Measurements from ENCODE around the gene SH2D3A.
A peak's percentile ranks its signal among the peaks of the same experiment; 100 is the strongest.
"Not testable (repeated sequence)": the region's sequence is repeated elsewhere in the genome, so short reads cannot be mapped to it uniquely, and the experiment has no call there.

SH2D3A gene

GRCh38 chr19:6767357-6768235 is at the start of gene SH2D3A:
Gene SH2D3A (minus strand): TSS chr19:6767435. CDS start chr19:6763748, 3,687 bp downstream.
- peak; percentile 97 for DNase-seq (ENCODE audit: low spot score)

- no peak for DNase-seq (ENCODE audit: low spot score)
Observed at GRCh38 chr19:6813659-6814058, 46.4 kb upstream of the SH2D3A start.

GRCh38 chr19:6812612-6813011 is 45.4 kb upstream of the SH2D3A start:
- no peak for DNase-seq (ENCODE audit: low spot score)

- peak; percentile 62 for DNase-seq (ENCODE audit: low spot score)
Observed at GRCh38 chr19:6811906-6812305, 44.7 kb upstream of the SH2D3A start.

- no peak for DNase-seq (ENCODE audit: low spot score)
Observed at GRCh38 chr19:6811378-6811777, 44.1 kb upstream of the SH2D3A start.

- no peak for DNase-seq (ENCODE audit: low spot score)
Observed at GRCh38 chr19:6809262-6809661, 42.0 kb upstream of the SH2D3A start.

GRCh38 chr19:6808494-6808893 is 41.3 kb upstream of the SH2D3A start:
- DNase-seq (ENCODE audit: low spot score): no peak

GRCh38 chr19:6807291-6807690 is 40.1 kb upstream of the SH2D3A start:
- DNase-seq (ENCODE audit: low spot score): no peak

GRCh38 chr19:6806488-6806887 is 39.3 kb upstream of the SH2D3A start:
- peak; percentile 67 for DNase-seq (ENCODE audit: low spot score)

- peak; percentile 79 for DNase-seq (ENCODE audit: low spot score)
Observed at GRCh38 chr19:6803036-6803404, 35.8 kb upstream of the SH2D3A start.

GRCh38 chr19:6802336-6803035 is 35.3 kb upstream of the SH2D3A start:
- peak; percentile 87 for DNase-seq (ENCODE audit: low spot score)

GRCh38 chr19:6801485-6802086 is 34.4 kb upstream of the SH2D3A start:
- DNase-seq (ENCODE audit: low spot score): peak; percentile 92

- peak; percentile 20 for DNase-seq (ENCODE audit: low spot score)
Observed at GRCh38 chr19:6800991-6801484, 33.8 kb upstream of the SH2D3A start.

GRCh38 chr19:6800160-6800790 is 33.0 kb upstream of the SH2D3A start:
- DNase-seq (ENCODE audit: low spot score): not testable (repeated sequence)

GRCh38 chr19:6797646-6798045 is 30.4 kb upstream of the SH2D3A start:
- DNase-seq (ENCODE audit: low spot score): no peak

- DNase-seq (ENCODE audit: low spot score): no peak
Observed at GRCh38 chr19:6796278-6796677, 29.0 kb upstream of the SH2D3A start.

- no peak for DNase-seq (ENCODE audit: low spot score)
Observed at GRCh38 chr19:6794686-6795431, 27.6 kb upstream of the SH2D3A start.

- no peak for DNase-seq (ENCODE audit: low spot score)
Observed at GRCh38 chr19:6793973-6794372, 26.7 kb upstream of the SH2D3A start.

GRCh38 chr19:6793411-6793810 is 26.2 kb upstream of the SH2D3A start:
- DNase-seq (ENCODE audit: low spot score): no peak

- DNase-seq (ENCODE audit: low spot score): no peak
Observed at GRCh38 chr19:6791237-6791636, 24.0 kb upstream of the SH2D3A start.

All from NAMALWA (cell line).